ENCODE data around the gene FBLN1. TPM values are rescaled to one million over a fixed set of nuclear protein-coding genes. Genes with fewer than 3 reads are reported as not detected.
"Not testable (repeated sequence)": the region's sequence is repeated elsewhere in the genome, so short reads cannot be mapped to it uniquely, and the experiment has no call there.

Gene FBLN1
- total RNA-seq, 1 donor from 2014 or later: not detected

GRCh38 chr22:45532235-45532631, 29.6 kb downstream of the FBLN1 start:
- intact Hi-C loops (cut with micrococcal nuclease): no loop called here
- Mint-ChIP-seq H3K36me3 (ENCODE audit: low read depth) (no peaks in the 10 kb centered on the region), H3K4me3 (no peak overlapping the region), H3K27ac (no peak overlapping the region), H3K27me3 (peaks cover 2% of the 10 kb centered on the region), H3K4me1 (no peaks in the 10 kb centered on the region), H3K9me3 (no peaks in the 10 kb centered on the region)
- ATAC-seq (ENCODE audit: low read depth): no peak
- no peak for TF ChIP-seq CTCF (IDR thresholded peaks at IDR 0.05)
- ChIA-PET POLR2A (no interaction called here), CTCF (no interaction called here)
- DNase-seq: no peak

GRCh38 chr22:45533703-45534102, 31.0 kb downstream of the FBLN1 start:
- POLR2A ChIA-PET: no interaction called here
- Mint-ChIP-seq H3K27ac (no peak overlapping the region), H3K36me3 (ENCODE audit: low read depth) (no peaks in the 10 kb centered on the region), H3K27me3 (peaks cover 2% of the 10 kb centered on the region), H3K4me3 (no peak overlapping the region), H3K4me1 (no peaks in the 10 kb centered on the region), H3K9me3 (no peaks in the 10 kb centered on the region)
- intact Hi-C loops (cut with micrococcal nuclease): no loop called here
- no peak for TF ChIP-seq CTCF (IDR thresholded peaks at IDR 0.05)
- ATAC-seq (ENCODE audit: low read depth) (no peak), DNase-seq (no peak)
- CTCF ChIA-PET: no interaction called here

GRCh38 chr22:45534339-45535192, 31.9 kb downstream of the FBLN1 start:
- Mint-ChIP-seq H3K4me3 (no peak overlapping the region), H3K4me1 (no peaks in the 10 kb centered on the region), H3K9me3 (no peaks in the 10 kb centered on the region), H3K36me3 (ENCODE audit: low read depth) (no peaks in the 10 kb centered on the region), H3K27ac (no peak overlapping the region), H3K27me3 (peaks cover 2% of the 10 kb centered on the region)
- DNase-seq (no peak), ATAC-seq (ENCODE audit: low read depth) (no peak)
- intact Hi-C loops (cut with micrococcal nuclease): no loop called here
- no peak for TF ChIP-seq CTCF (IDR thresholded peaks at IDR 0.05)
- POLR2A ChIA-PET: interaction anchor here (0.6 kb wide), 1 partner anchor 288 kb away, joined by 7 read pairs; no protein-coding TSS in a partner anchor
- CTCF ChIA-PET: no interaction called here

GRCh38 chr22:45535290-45535689, 32.6 kb downstream of the FBLN1 start:
- Mint-ChIP-seq H3K27me3 (peaks cover under 1% of the 10 kb centered on the region), H3K27ac (no peak overlapping the region), H3K4me3 (no peak overlapping the region), H3K9me3 (no peaks in the 10 kb centered on the region), H3K4me1 (peaks cover 3% of the 10 kb centered on the region), H3K36me3 (ENCODE audit: low read depth) (no peaks in the 10 kb centered on the region)
- ATAC-seq (ENCODE audit: low read depth) (no peak), DNase-seq (no peak)
- ChIA-PET POLR2A (no interaction called here), CTCF (no interaction called here)
- intact Hi-C loops (cut with micrococcal nuclease): no loop called here
- no peak for TF ChIP-seq CTCF (IDR thresholded peaks at IDR 0.05)

GRCh38 chr22:45535835-45536234, 33.2 kb downstream of the FBLN1 start:
- H3K4me1 Mint-ChIP-seq; intact Hi-C loops (cut with micrococcal nuclease); ATAC-seq (ENCODE audit: low read depth); H3K9me3 Mint-ChIP-seq; CTCF ChIA-PET; H3K4me3 Mint-ChIP-seq; H3K27ac Mint-ChIP-seq; POLR2A ChIA-PET; H3K27me3 Mint-ChIP-seq; H3K36me3 Mint-ChIP-seq (ENCODE audit: low read depth); DNase-seq: not testable (repeated sequence)

Data from activated B cell treated with CpG ODN at 0.5 μM for 24 hours (primary cell).